Activated CD8-positive, alpha-beta T cell treated with anti-CD3 and anti-CD28 coated beads, Interleukin-2, amount 10 ng/mL, durations not matched to agents 7 days and 5 days (primary cell): Measurements from ENCODE around the gene FBXL7. TPM values are rescaled to one million over a fixed set of nuclear protein-coding genes. Genes with fewer than 3 reads are reported as not detected.

Experiments used
- ATAC-seq: fragments of 150-1000 bp; cut with Tn5 transposase; one replicate; pipeline ENCODE4 v1.10.0; 2021; ENCODE audit warnings: moderate library complexity
- CTCF ChIA-PET: fragments of 350-600 bp; sonication (Branson Sonifier 250); formaldehyde crosslinking; loops from one replicate; lab custom pipeline; 2021; ENCODE audit warnings: antibody characterized with exemption; lab: Charles Lee
- POLR2A ChIA-PET: fragments of 350-600 bp; sonication (Branson Sonifier 250); formaldehyde crosslinking; loops from one replicate; lab custom pipeline; 2021; ENCODE audit warnings: antibody characterized with exemption; lab: Charles Lee
- DNase-seq: peaks from one replicate; pipeline ENCODE4 v3.0.0-alpha.2; 2020
- H3K27ac Mint-ChIP-seq: one replicate; pipeline ENCODE4 v1.8.0; 2021; ENCODE audit warnings: mild to moderate bottlenecking, mixed read lengths
- H3K27me3 Mint-ChIP-seq: one replicate; pipeline ENCODE4 v1.8.0; 2021; ENCODE audit warnings: low read depth, mixed read lengths
- H3K36me3 Mint-ChIP-seq: one replicate; pipeline ENCODE4 v1.8.0; 2021; ENCODE audit warnings: low read depth, mixed read lengths
- H3K4me1 Mint-ChIP-seq: one replicate; pipeline ENCODE4 v1.8.0; 2021; ENCODE audit warnings: low read depth, mixed read lengths
- H3K4me3 Mint-ChIP-seq: one replicate; pipeline ENCODE4 v1.8.0; 2021; ENCODE audit warnings: mild to moderate bottlenecking, mixed read lengths
- H3K9me3 Mint-ChIP-seq: one replicate; pipeline ENCODE4 v1.8.0; 2022; ENCODE audit warnings: mixed read lengths; ENCODE audit not compliant: insufficient read depth
- total RNA-seq, 2 experiments: library from RNA; stranded (reverse); gene quantifications; one replicate each; pipeline ENCODE4 v1.2.3, GENCODE V29; 2021

Gene FBXL7
- total RNA-seq, 2 experiments from 2014 or later = not detected

GRCh38 chr5:15592728-15593127 is 92.7 kb downstream of the FBXL7 start:
- Mint-ChIP-seq H3K27me3 (no peaks in the 10 kb centered on the region), H3K9me3 (no peaks in the 10 kb centered on the region), H3K4me1 (no peaks in the 10 kb centered on the region), H3K4me3 (no peak overlapping the region), H3K27ac (no peak overlapping the region), H3K36me3 (no peaks in the 10 kb centered on the region)
- DNase-seq = no peak
- ATAC-seq = no peak
- POLR2A ChIA-PET = no interaction called here
- CTCF ChIA-PET = no interaction called here

DNA sequence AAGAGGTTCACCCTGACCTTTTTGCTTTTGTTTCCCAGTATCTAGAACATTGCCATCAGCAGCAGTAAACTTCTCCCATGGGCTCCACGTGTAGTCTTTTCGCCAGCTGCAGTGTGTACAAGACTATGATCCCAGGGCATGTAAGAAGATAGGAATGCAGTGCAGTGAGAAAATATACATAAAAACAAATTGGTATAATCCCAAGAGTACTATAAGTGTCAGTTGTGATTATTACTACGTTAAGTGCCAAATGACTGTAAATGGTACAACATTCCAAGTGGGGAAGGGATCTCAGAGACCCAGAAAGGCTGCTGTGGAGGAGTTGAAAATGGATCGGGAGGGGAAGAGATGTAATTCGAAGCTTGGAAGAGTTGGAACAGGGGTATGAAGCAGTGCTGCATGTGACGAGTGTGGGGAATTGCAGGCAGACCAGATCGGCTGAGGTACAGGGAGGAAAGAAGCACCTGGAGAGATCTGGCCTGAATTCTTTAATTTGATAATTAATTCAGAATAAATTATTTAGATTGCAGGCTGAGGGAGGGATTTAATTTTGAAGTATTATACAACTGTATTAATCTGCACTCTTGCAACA is 95.1 kb downstream of the FBXL7 start:
- H3K27me3 Mint-ChIP-seq = no peaks in the 10 kb centered on the region
- CTCF ChIA-PET = no interaction called here
- no peaks in the 10 kb centered on the region for H3K36me3 Mint-ChIP-seq
- DNase-seq (no peak), ATAC-seq (no peak)
- H3K4me1 Mint-ChIP-seq = no peaks in the 10 kb centered on the region
- H3K9me3 Mint-ChIP-seq = no peaks in the 10 kb centered on the region
- POLR2A ChIA-PET = no interaction called here
- no peak overlapping the region for H3K27ac Mint-ChIP-seq
- H3K4me3 Mint-ChIP-seq = no peak overlapping the region

DNA sequence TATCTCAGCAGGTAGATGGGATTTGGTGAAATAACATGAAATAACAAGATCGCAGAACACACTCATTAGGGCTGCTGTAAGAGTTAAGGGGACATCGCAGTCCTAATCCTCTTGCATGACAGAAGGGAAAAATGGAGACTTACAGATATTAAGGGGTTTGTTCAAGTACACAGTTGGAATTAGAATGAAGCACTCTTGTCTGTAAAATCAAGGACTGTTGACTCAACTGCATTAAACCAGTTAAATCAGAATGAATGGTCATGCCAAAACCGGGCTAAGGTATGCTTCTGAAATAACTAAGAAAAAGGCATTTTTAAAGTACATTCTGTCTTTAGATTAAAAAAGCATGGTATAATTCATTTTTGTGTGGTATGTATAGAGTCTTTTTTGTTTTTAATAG is 95.9 kb downstream of the FBXL7 start:
- H3K4me1 Mint-ChIP-seq = no peaks in the 10 kb centered on the region
- no peak for ATAC-seq
- no peak overlapping the region for H3K27ac Mint-ChIP-seq
- no peak for DNase-seq
- no peaks in the 10 kb centered on the region for H3K9me3 Mint-ChIP-seq
- no peaks in the 10 kb centered on the region for H3K27me3 Mint-ChIP-seq
- H3K4me3 Mint-ChIP-seq = no peak overlapping the region
- ChIA-PET POLR2A (no interaction called here), CTCF (no interaction called here)
- H3K36me3 Mint-ChIP-seq = no peaks in the 10 kb centered on the region

DNA sequence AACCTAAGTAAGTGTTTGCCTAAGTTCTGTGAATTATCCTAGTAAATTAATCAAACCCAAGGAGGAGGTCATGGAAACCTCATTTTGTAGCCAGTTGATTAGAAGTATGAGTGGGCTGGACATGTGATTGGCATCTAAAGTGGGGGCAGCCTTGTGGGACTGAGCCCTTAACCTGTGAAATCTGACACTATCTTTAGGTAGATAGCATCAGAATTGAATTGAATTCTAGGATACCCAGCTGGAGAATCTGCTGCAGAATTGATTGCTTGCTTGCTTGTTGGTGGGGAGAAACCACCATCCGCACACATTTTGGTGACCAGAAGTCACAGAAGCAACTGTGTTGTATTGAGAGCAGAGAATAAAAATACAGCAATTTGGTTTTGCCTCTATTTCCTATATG is 97.0 kb downstream of the FBXL7 start:
- H3K4me1 Mint-ChIP-seq = no peaks in the 10 kb centered on the region
- no peaks in the 10 kb centered on the region for H3K36me3 Mint-ChIP-seq
- H3K27me3 Mint-ChIP-seq = no peaks in the 10 kb centered on the region
- ATAC-seq (no peak), DNase-seq (no peak)
- H3K9me3 Mint-ChIP-seq = no peaks in the 10 kb centered on the region
- no peak overlapping the region for H3K27ac Mint-ChIP-seq
- ChIA-PET POLR2A (no interaction called here), CTCF (no interaction called here)
- no peak overlapping the region for H3K4me3 Mint-ChIP-seq

GRCh38 chr5:15597804-15598203 is 97.8 kb downstream of the FBXL7 start:
- H3K36me3 Mint-ChIP-seq = no peaks in the 10 kb centered on the region
- H3K4me3 Mint-ChIP-seq = no peak overlapping the region
- CTCF ChIA-PET = interaction anchor here (1.0 kb wide), 1 partner anchor 37 kb away, joined by 3 read pairs; no protein-coding TSS in a partner anchor
- H3K27me3 Mint-ChIP-seq = no peaks in the 10 kb centered on the region
- DNase-seq = no peak
- ATAC-seq = no peak
- H3K27ac Mint-ChIP-seq = no peak overlapping the region
- no peaks in the 10 kb centered on the region for H3K9me3 Mint-ChIP-seq
- no peaks in the 10 kb centered on the region for H3K4me1 Mint-ChIP-seq
- POLR2A ChIA-PET = no interaction called here

DNA sequence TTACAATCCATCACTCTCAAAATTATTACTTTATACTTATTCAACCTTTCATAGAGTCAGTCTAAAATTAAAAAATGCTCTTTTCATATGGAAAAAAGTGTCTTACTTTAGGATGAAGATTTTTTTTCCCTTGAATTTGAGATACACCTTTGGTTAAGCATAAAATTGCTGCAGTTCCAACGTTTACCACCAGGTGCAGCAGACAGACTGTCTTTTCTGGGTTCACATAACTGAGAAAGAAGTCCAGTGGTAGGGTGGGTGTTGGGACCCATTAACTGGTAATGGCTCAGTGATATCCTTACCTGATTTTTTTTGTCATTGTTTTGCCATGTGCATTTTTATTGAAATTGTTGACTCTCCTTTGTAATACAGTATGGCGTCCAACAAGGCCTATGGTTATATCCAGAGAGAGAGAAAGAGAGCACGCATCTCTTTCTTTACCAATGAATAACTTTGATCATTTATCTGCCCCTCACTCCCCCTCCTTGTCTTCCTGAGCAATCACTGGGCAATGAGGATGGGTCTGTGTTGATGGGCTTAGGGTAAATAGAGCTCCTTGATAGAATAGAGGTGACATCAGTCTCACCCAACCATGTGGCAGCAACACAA is 98.4 kb downstream of the FBXL7 start:
- CTCF ChIA-PET = interaction anchor here (0.9 to 1.0 kb wide), 2 partner anchors 28 to 37 kb away, joined by 3 read pairs; no protein-coding TSS in a partner anchor
- no peak overlapping the region for H3K4me3 Mint-ChIP-seq

DNA sequence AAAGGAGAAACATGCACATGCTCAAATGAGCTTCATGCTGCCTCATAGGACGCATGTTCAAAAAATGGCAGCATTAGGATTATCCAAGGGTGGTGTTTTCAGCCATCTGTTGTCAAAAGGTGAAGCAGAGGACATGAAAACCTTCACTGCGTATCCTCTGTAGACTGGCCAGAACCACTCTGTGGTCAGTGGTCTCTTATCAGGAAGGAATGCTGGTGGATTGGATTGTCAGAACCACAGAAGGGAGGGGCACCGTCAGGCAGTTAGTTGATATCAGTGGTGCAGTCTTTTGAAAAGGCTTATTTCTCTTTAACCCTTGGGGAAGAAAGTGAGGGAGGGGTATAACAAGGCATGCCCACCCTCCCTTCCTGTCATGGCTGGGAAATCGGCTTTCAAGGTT is 100.1 kb downstream of the FBXL7 start:
- H3K9me3 Mint-ChIP-seq = no peaks in the 10 kb centered on the region
- no peaks in the 10 kb centered on the region for H3K36me3 Mint-ChIP-seq
- ChIA-PET CTCF (interaction anchor here (0.6 kb wide), 1 partner anchor 99 kb away, joined by 4 read pairs; no protein-coding TSS in a partner anchor), POLR2A (no interaction called here)
- no peak overlapping the region for H3K4me3 Mint-ChIP-seq
- ATAC-seq (no peak), DNase-seq (no peak)
- no peaks in the 10 kb centered on the region for H3K4me1 Mint-ChIP-seq
- no peaks in the 10 kb centered on the region for H3K27me3 Mint-ChIP-seq
- no peak overlapping the region for H3K27ac Mint-ChIP-seq

More for the DNA sequence above, 98.4 kb downstream of the FBXL7 start:
- POLR2A ChIA-PET = interaction anchor here (0.6 kb wide), 1 partner anchor 140 kb away, joined by 3 read pairs; no protein-coding TSS in a partner anchor
- Mint-ChIP-seq H3K4me1 (no peaks in the 10 kb centered on the region), H3K27me3 (no peaks in the 10 kb centered on the region), H3K36me3 (no peaks in the 10 kb centered on the region), H3K9me3 (no peaks in the 10 kb centered on the region), H3K27ac (no peak overlapping the region)
- no peak for ATAC-seq
- peak; percentile 20 for DNase-seq

DNA sequence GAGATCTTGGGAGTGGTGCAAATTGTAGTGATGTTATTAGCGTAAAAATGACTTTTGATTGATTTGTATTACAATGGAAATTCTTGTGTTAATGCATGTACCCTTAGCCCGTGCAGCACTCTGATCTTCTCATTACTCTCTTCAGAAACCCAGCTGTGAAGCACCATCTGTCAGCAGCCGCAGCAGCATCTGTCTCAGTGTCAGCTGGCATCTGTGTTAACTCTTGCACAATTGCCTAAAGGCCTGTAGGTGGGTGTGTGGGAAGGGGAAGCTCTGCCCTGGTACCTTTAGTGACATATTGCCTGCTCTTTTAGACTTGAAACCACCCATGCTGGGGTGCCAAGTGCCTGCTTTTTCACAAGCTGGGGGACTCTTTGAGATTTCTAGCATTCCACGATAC is 101.3 kb downstream of the FBXL7 start:
- Mint-ChIP-seq H3K27ac (no peak overlapping the region), H3K36me3 (no peaks in the 10 kb centered on the region), H3K9me3 (peaks cover under 1% of the 10 kb centered on the region), H3K4me3 (no peak overlapping the region), H3K27me3 (no peaks in the 10 kb centered on the region), H3K4me1 (no peaks in the 10 kb centered on the region)
- no peak for ATAC-seq
- ChIA-PET POLR2A (no interaction called here), CTCF (no interaction called here)
- no peak for DNase-seq

DNA sequence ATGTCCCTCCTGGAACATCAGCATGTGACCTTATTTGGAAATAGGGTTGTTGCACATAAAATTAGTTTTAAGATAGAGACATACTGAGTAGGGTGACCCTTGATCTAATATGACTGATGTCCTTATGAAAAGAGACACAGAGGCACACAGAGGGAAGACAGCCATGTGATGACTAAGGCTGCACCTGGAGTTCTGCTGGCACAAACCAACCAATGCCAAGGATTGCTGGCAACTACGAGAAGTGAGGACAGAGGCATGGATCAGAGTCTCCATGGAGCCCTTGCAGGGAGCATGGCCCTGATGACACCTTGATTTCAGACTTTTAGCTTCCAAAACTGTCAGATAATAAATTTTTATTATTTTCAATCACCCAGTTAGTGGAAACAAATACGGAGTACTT is 101.9 kb downstream of the FBXL7 start:
- no peak for DNase-seq
- ChIA-PET CTCF (no interaction called here), POLR2A (no interaction called here)
- Mint-ChIP-seq H3K36me3 (no peaks in the 10 kb centered on the region), H3K9me3 (peaks cover 6% of the 10 kb centered on the region), H3K4me3 (no peak overlapping the region), H3K27ac (no peak overlapping the region), H3K4me1 (no peaks in the 10 kb centered on the region), H3K27me3 (no peaks in the 10 kb centered on the region)
- no peak for ATAC-seq

GRCh38 chr5:15604986-15605385 is 105.0 kb downstream of the FBXL7 start:
- Mint-ChIP-seq H3K36me3 (no peaks in the 10 kb centered on the region), H3K4me1 (no peaks in the 10 kb centered on the region), H3K4me3 (no peak overlapping the region), H3K27me3 (no peaks in the 10 kb centered on the region), H3K27ac (no peak overlapping the region), H3K9me3 (peaks cover 6% of the 10 kb centered on the region)
- ChIA-PET POLR2A (no interaction called here), CTCF (no interaction called here)
- DNase-seq = no peak
- ATAC-seq = no peak

GRCh38 chr5:15606197-15606596 is 106.2 kb downstream of the FBXL7 start:
- H3K4me3 Mint-ChIP-seq = no peak overlapping the region
- DNase-seq = no peak
- no peak overlapping the region for H3K27ac Mint-ChIP-seq
- no peak for ATAC-seq
- no peaks in the 10 kb centered on the region for H3K4me1 Mint-ChIP-seq
- H3K9me3 Mint-ChIP-seq = peaks cover 6% of the 10 kb centered on the region
- ChIA-PET POLR2A (no interaction called here), CTCF (no interaction called here)
- H3K36me3 Mint-ChIP-seq = no peaks in the 10 kb centered on the region
- H3K27me3 Mint-ChIP-seq = no peaks in the 10 kb centered on the region

DNA sequence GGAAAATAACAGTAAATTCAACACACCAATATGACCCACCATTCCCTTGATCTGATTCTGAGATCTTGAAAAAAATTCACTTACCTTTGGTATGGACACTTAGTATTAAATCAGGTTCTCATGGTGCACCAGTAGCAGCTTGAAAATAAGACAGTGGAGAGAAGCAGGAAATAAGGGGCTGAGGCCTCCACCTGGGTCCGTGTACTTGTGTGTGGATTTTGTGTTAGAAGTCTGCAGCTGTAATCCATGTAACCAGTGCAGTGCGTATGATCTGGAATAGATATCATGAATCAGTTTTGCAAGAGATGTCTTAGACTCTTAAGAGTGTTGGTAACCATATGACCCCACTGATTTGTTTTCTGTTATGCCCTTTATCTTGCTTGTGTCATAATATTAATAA is 107.1 kb downstream of the FBXL7 start:
- H3K27me3 Mint-ChIP-seq = no peaks in the 10 kb centered on the region
- POLR2A ChIA-PET = no interaction called here
- ATAC-seq (no peak), DNase-seq (no peak)
- no peaks in the 10 kb centered on the region for H3K36me3 Mint-ChIP-seq
- no peaks in the 10 kb centered on the region for H3K4me1 Mint-ChIP-seq
- H3K9me3 Mint-ChIP-seq = peaks cover 6% of the 10 kb centered on the region
- H3K27ac Mint-ChIP-seq = no peak overlapping the region
- CTCF ChIA-PET = no interaction called here
- no peak overlapping the region for H3K4me3 Mint-ChIP-seq
